Renal cortex interstitium (tissue), 11 donors: Measurements from ENCODE around the gene RABGAP1L. TPM values are rescaled to one million over a fixed set of nuclear protein-coding genes. Genes with fewer than 3 reads are reported as not detected.
A peak's percentile ranks its signal among the peaks of the same experiment; 100 is the strongest.

Experiments
- DNase-seq, 11 donors: peaks; one replicate each; pipeline ENCODE4 v3.0.0-alpha.2; 2013; ENCODE audit warnings: low read depth in 9 of 11, low spot score in 4 of 11; ENCODE audit errors: extremely low read depth in 1 of 11
- polyA plus RNA-seq, 3 donors: library from polyadenylated mRNA; unstranded; fragments of 120-200 nt; gene quantifications; one replicate each; pipeline ENCODE4 v1.2.1, GENCODE V29; 2013; ENCODE audit not compliant: insufficient read length in 3 of 3

Gene RABGAP1L
- polyA plus RNA-seq, 3 donors: 25.2 to 31.2 (median 30.0) TPM

DNA sequence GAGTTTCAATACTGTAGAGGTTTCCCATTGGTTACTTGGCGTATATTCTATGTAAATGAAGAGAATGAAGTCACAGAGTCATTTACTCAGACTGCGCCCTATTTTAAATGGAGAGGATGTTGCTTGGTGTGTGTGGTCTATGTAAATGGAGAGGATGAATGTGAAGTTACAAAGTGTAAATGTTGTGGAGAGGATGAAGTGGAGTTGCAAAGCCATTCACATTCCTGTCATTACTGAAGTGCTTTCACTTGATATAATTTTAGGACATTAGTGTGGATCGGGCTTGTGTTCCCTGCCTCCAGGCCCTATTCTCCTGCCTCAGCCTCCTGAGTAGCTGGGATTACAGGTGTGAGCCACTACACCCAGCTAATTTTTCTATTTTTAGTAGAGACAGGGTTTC lies 741.0 kb downstream of the RABGAP1L start:
- no peak for DNase-seq

GRCh38 chr1:174902531-174903099 lies 743.3 kb downstream of the RABGAP1L start:
- DNase-seq: no peak

DNA sequence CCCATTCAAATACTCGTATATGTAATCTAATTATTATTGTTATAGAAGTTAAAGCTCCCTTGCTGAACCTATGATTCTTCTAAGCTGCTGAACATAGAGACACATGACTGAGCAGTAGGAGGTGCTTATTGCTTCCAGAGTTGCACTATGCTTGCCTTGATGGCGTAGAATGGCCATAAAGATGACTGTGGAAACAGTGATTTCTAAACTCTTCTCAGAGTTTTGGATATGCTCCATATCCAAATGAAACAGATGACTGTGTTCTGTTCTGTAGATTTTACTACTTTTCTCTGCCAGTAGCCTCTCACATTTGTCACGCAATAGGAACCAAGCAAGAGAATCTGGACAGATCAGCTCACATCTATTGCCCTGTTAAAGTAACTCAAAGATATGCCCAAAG lies 752.3 kb downstream of the RABGAP1L start:
- DNase-seq: no peak

DNA sequence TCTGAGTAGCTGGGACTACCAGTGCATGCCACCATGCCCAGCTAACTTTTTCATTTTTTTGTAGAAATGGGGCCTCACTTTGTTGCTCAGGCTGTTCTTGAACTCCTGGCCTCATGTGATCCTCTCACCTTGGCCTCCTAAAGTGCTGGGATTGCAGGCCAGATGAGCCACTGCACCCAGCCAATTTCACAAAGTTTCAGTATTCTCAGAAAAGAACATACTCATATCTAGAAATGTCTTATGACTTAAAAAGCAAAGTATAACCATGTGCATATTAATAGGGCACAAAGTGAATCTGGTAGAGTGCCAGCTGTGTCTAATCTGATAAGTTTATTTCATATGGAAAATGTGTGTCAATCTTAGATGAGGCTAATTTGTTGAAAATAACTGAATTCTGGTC lies 752.9 kb downstream of the RABGAP1L start:
- no peak for DNase-seq

GRCh38 chr1:174913225-174913903 lies 754.0 kb downstream of the RABGAP1L start:
- peak in 1 of 11 donors; percentile 18 for DNase-seq

GRCh38 chr1:174914991-174915390 lies 755.7 kb downstream of the RABGAP1L start:
- DNase-seq: no peak

DNA sequence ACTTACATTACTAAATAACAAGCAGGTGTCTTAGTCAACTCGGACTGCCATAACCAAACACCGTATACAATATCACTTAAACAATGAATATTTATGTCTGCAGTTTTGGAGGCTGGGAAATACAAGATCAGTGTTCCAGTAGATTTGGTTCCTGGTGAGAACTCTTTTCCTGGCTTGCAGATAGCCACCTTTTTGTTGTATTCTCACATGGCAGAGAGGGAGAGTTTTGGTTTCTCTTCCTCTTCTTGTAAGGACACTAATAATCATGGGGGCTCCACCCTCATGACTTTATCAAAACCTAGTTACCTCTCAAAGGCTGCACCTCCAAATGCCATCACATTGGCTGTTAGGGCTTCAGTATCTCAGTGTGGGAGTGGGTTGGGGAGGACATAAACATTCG lies 757.5 kb downstream of the RABGAP1L start:
- DNase-seq: no peak

GRCh38 chr1:174920093-174920492 lies 760.8 kb downstream of the RABGAP1L start:
- no peak for DNase-seq

DNA sequence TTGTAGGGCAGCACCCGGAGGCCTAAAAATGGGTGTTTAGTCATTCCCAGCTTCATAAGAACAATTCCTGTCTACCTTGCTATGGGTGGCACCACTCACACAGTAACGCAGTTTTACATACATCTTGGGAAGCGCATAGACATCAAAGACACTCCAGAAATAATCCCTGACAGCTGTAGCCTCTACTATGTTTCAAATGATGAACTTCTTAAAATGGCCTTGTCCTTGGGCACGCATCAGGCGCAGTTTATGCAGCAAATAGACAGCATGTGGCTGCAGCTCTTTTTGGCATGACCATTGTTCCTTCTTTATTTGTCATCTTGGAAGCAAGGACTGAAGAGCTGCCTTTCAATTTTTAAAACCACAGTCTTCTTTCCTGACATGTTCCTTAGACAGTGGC lies 762.8 kb downstream of the RABGAP1L start:
- no peak for DNase-seq

GRCh38 chr1:174923820-174924219 lies 764.5 kb downstream of the RABGAP1L start:
- no peak for DNase-seq

DNA sequence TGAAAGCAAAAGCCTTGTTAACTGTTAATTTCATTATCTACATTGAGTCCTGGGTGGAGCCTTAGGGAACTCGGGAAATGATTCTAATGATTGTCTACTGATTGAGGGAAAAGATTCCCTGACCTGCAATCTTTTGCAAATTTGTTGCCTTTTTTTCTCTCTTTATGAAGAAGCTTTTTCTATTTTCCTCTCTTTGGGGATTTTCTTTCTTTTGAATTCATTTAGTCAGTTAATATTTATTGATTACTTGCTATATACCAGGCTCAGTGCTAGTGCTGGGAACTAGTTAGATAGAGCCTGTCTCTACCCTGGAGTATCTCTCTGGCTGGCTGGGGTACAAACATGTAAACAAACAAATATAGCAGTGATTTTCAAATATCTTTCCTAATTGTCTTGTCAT lies 769.2 kb downstream of the RABGAP1L start:
- DNase-seq: no peak

- no peak for DNase-seq
Measured at GRCh38 chr1:174931214-174931613, 771.9 kb downstream of the RABGAP1L start.

DNA sequence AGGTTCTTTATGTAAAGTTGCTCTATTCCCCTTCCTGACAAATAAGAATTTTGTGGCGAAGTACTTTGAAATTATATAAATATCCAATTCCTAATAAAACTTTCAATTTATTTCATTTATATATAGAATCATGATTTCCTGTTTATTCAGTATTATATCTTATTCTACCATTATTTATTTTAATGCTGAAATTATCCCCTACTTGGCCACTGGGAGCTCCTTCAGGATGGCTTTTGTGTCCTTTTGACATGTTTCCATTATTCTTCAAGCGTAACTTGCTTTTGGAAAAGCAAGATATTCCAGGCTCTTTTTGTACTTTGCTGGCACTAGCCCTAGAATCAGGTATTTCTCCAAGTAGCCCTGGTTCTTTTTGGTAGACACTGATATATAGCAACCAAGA lies 773.3 kb downstream of the RABGAP1L start:
- no peak for DNase-seq

DNA sequence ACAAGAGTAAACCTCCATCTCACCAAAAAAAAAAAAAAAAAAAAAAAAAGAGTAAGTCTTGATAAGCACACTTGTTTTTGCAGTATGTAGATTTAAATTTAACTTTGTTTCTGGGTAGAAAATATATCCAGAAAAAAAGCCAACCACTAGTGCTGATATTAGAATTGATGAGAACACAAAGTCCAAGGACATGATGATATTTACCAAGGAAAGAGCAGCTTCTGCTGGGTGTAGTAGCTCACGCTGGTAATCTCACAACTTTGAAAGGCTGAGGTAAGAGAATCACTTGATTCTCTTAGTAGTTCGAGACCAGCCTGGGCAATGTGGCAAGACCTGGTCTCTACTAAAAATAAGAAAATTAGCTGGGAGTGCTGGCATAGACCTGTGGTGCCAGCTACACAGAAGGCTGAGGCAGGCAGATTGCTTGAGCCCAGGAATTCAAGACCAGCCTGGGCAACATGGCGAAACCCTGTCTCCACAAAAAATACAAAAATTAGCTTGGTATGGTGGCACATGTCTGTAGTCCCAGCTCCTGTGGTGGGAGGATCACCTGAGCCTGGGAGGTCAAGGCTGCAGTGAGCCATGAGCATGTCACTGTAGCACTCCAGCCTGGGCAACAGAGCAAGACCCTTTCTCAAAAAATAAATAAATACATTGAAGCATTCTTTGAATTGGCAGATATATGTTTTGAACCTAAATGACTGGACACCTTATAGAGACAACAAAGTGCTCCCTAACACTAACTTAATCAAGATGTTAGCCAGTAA lies 776.8 kb downstream of the RABGAP1L start:
- no peak for DNase-seq

DNA sequence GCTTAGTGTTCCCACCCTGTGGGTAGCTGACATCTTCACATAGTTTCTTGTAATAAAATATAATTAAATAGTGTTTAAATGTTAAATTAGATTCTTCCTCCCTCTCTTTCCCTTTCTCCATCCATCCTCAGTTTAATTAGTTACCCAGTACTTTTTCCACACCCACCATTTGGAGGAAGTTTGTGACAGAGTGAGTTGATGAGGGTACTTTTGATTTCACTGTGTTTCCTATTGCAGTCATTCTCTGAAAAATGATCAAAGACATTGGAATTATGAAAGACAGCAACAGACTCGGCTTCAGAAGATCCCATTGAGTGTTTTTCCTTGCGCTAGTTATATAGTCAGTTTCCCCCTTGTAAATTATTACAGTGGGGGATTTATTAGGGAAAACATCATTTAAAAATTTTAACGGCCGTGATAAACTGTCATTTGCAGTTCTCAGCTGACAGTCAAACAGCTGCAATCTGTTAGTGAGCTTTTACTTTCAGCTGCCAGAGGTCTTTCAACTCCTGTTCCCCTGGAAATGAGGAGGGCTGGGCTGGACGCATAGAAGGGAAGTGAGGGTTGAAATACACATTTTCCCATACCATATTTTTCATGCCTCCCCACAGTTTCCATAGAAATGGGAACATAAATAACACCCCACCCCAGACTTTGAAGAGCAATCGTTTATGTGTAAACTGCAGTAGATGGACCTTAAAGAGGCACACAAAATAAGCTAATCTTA lies 779.1 kb downstream of the RABGAP1L start:
- peak; percentile 33 to 65 (median 50) for DNase-seq

DNA sequence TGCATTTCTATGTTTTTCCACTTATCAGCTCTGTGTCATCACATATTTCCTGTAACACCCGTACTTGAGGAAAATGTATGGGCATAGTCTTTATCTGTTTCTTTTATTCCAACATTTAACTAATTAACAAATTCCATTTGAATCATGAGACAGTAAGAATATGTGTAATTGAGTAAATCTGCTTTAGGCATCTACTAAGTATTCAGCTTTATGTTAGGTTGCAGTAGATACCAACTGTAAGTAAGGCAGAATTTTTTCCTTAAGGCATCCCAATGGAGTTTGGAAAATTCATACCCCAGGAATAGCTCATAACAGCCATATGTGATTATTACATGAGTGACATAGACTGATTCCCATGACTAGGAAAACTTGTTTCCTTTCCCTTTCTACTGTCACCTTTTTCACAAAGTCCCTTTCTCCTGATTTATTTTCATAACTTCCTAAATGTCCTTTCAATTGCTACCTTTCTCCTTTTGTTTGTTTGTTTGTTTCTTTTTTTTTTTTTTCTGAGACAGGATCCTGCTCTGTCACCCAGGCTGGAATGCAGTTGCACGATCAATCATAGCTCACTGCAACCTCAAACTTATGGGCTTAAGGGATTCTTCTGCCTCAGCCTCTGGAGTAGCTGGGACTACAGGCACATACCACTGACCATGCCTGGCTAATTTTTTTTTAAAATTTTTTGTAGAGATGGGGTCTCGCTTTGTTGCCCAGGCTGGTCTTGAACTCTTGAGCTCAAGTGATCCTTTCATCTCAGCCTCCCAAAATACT lies 780.6 kb downstream of the RABGAP1L start:
- no peak for DNase-seq

DNA sequence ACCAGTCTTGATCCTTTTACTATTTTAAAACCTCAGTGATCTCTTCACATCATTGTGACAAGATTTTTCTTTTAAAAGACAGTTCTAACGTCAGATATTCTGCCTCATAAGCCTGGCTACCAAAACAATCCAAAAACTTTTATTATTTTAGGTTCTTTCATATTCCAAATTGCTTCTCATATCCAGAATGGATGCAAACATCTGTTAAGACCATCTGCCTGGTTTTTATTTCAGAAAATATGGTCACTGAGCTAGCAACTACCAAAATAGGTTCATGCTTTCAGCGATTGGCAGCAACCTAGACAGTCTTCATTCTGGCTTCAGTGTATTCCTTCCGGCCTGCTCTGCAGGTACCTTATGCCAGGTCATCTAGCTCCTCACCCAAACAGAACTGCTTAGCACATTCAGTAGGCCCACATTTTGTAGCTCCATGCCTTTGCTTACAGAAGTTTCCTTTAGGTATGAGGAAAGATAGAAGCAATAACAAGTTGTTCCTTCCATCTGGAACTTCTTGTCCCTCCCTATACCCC lies 781.4 kb downstream of the RABGAP1L start:
- DNase-seq: no peak

GRCh38 chr1:174942547-174943255 lies 783.4 kb downstream of the RABGAP1L start:
- DNase-seq: no peak
